Sigmoid colon (tissue), 7 donors: ENCODE results near the gene TNNI2. TPM values are rescaled to one million over a fixed set of nuclear protein-coding genes. Genes with fewer than 3 reads are reported as not detected.
A peak's percentile ranks its signal among the peaks of the same experiment; 100 is the strongest.

ENCODE experiments used
- DNase-seq: peaks from one replicate; pipeline ENCODE4 v3.0.0-alpha.2; 2019
- H3K27ac ChIP-seq, 4 donors: fragments of 200-600 bp; sonication (generic); one replicate each; pipeline ENCODE4 v1.5.1; 2016 to 2019; ENCODE audit warnings: mild to moderate bottlenecking in 1 of 4
- H3K27me3 ChIP-seq, 3 donors: fragments of 200-600 bp; sonication (generic); one replicate each; pipeline ENCODE4 v1.5.1; 2019; ENCODE audit warnings: mild to moderate bottlenecking in 1 of 3
- H3K36me3 ChIP-seq, 4 donors: fragments of 200-600 bp; sonication (generic); one replicate each; pipeline ENCODE4 v1.5.1; 2016 to 2019
- H3K4me1 ChIP-seq, 4 donors: fragments of 200-600 bp; sonication (generic); one replicate each; pipeline ENCODE4 v1.5.1; 2017 to 2019
- H3K4me3 ChIP-seq, 4 donors: fragments of 200-600 bp; sonication (generic); one replicate each; pipeline ENCODE4 v1.5.1; 2017 to 2019; ENCODE audit warnings: mild to moderate bottlenecking in 2 of 4, moderate library complexity in 1 of 4
- H3K9me3 ChIP-seq, 4 donors: fragments of 200-600 bp in 3 of 4; sonication (generic) in 3 of 4; one replicate each; pipeline versions ENCODE4 v1.5.1 to v1.6.1; 2013 to 2019
- EP300 ChIP-seq, 4 donors: sonication (generic); formaldehyde crosslinking; IDR thresholded peaks; one replicate each; pipeline ENCODE4 v1.6.1; 2017; ENCODE audit warnings: antibody characterized with exemption in 4 of 4
- POLR2A ChIP-seq, 2 donors: fragments of 450-650 bp; IDR thresholded peaks; one replicate each; pipeline ENCODE4 v1.6.1; 2016; ENCODE audit warnings: antibody characterized with exemption in 2 of 2, mild to moderate bottlenecking in 2 of 2, moderate library complexity in 2 of 2
- POLR2AphosphoS5 ChIP-seq, 4 donors: sonication (generic); formaldehyde crosslinking; IDR thresholded peaks; one replicate each; pipeline ENCODE4 v1.6.1; 2017; ENCODE audit warnings: antibody characterized with exemption in 4 of 4
- WGBS, 2 donors: extraction: QIAGEN DNeasy Blood & Tissue Kit; methylation state at CpG; one replicate each; pipeline ENCODE4 v1.1.7; 2013; 5-methylcytosine and 5-hydroxymethylcytosine counted together
- intact Hi-C: fragments of 100-400 bp; cut with DNase I; formaldehyde crosslinking; loops from one replicate; pipeline ENCODE4 v1.15.1; 2023
- polyA plus RNA-seq, 3 donors: library from polyadenylated mRNA; stranded (reverse); fragments of 200-250 nt; gene quantifications; one replicate each; pipeline ENCODE4 v1.2.3, GENCODE V29; 2013
- total RNA-seq, 4 donors: library from RNA; depleted of rRNA; stranded (reverse); fragments of >200 nt; gene quantifications; one replicate each; pipeline ENCODE4 v1.1.0, GENCODE V29; 2016
- TF ChIP-seq, protein P1 (sequence below), 4 experiments: fragments of 450-650 bp in 3 of 4; fragments of 200-600 bp in 1 of 4; IDR thresholded peaks; one replicate each; pipeline ENCODE4 v1.5.1; 2016 to 2019; ENCODE audit warnings: antibody characterized with exemption in 4 of 4, mild to moderate bottlenecking in 3 of 4, moderate library complexity in 2 of 4
- donor health status: healthy with polysubstance abuse.
- donor health status: Bipolar disorder and iron deficiency.
- donor health status: healthy.

Gene TNNI2
- total and polyA plus RNA-seq, 7 donors = 1.7 to 2.4 TPM; not detected in 5

- no peak for DNase-seq
- 88 to 91% methylated on average over 29 of the region's 29 CpGs for WGBS, 2 donors
- peaks cover 0 to 8% (median 6%) of the 10 kb centered on the region in 4 donors for H3K4me1 ChIP-seq
- no peaks in the 10 kb centered on the region for H3K36me3 ChIP-seq
- no peaks in the 10 kb centered on the region for H3K27me3 ChIP-seq
- intact Hi-C loops = no loop called here
- H3K27ac ChIP-seq = no peak overlapping the region
- H3K9me3 ChIP-seq = no peaks in the 10 kb centered on the region
- TF ChIP-seq EP300 (IDR thresholded peaks at IDR 0.05) (no peak), POLR2AphosphoS5 (IDR thresholded peaks at IDR 0.05) (no peak), POLR2A (IDR thresholded peaks at IDR 0.05) (no peak)
- TF ChIP-seq, protein P1, sequence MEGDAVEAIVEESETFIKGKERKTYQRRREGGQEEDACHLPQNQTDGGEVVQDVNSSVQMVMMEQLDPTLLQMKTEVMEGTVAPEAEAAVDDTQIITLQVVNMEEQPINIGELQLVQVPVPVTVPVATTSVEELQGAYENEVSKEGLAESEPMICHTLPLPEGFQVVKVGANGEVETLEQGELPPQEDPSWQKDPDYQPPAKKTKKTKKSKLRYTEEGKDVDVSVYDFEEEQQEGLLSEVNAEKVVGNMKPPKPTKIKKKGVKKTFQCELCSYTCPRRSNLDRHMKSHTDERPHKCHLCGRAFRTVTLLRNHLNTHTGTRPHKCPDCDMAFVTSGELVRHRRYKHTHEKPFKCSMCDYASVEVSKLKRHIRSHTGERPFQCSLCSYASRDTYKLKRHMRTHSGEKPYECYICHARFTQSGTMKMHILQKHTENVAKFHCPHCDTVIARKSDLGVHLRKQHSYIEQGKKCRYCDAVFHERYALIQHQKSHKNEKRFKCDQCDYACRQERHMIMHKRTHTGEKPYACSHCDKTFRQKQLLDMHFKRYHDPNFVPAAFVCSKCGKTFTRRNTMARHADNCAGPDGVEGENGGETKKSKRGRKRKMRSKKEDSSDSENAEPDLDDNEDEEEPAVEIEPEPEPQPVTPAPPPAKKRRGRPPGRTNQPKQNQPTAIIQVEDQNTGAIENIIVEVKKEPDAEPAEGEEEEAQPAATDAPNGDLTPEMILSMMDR (IDR thresholded peaks at IDR 0.05) = no peak
- no peak overlapping the region for H3K4me3 ChIP-seq
Observed at GRCh38 chr11:1842149-1843097, 3.6 kb downstream of the TNNI2 start.

- Histone ChIP-seq H3K27ac (no peak overlapping the region), H3K9me3 (no peaks in the 10 kb centered on the region), H3K27me3 (no peaks in the 10 kb centered on the region), H3K36me3 (no peaks in the 10 kb centered on the region), H3K4me1 (peaks cover 0 to 3% (median under 1%) of the 10 kb centered on the region in 4 donors), H3K4me3 (no peak overlapping the region)
- TF ChIP-seq, protein P1 (IDR thresholded peaks at IDR 0.05) = no peak
- no peak for TF ChIP-seq EP300 (IDR thresholded peaks at IDR 0.05)
- no peak for TF ChIP-seq POLR2A (IDR thresholded peaks at IDR 0.05)
- no peak for TF ChIP-seq POLR2AphosphoS5 (IDR thresholded peaks at IDR 0.05)
- no peak for DNase-seq
- intact Hi-C loops = no loop called here
- WGBS, 2 donors = 72 to 78% methylated on average over 11 of the region's 11 CpGs
Observed at GRCh38 chr11:1843098-1843473, 4.3 kb downstream of the TNNI2 start.

- Histone ChIP-seq H3K4me3 (no peak overlapping the region), H3K4me1 (no peaks in the 10 kb centered on the region), H3K27ac (peak overlapping the region in 1 of 4 donors; percentile 22), H3K27me3 (no peaks in the 10 kb centered on the region), H3K9me3 (no peaks in the 10 kb centered on the region), H3K36me3 (no peaks in the 10 kb centered on the region)
- no peak for TF ChIP-seq POLR2AphosphoS5 (IDR thresholded peaks at IDR 0.05)
- TF ChIP-seq POLR2A (IDR thresholded peaks at IDR 0.05) = no peak
- TF ChIP-seq, protein P1 (IDR thresholded peaks at IDR 0.05) = no peak
- TF ChIP-seq EP300 (IDR thresholded peaks at IDR 0.05) = no peak
- intact Hi-C loops = no loop called here
- 83 to 85% methylated on average over 8 of the region's 8 CpGs for WGBS, 2 donors
- DNase-seq = no peak
Observed at GRCh38 chr11:1843796-1844195, 5.0 kb downstream of the TNNI2 start.

DNA sequence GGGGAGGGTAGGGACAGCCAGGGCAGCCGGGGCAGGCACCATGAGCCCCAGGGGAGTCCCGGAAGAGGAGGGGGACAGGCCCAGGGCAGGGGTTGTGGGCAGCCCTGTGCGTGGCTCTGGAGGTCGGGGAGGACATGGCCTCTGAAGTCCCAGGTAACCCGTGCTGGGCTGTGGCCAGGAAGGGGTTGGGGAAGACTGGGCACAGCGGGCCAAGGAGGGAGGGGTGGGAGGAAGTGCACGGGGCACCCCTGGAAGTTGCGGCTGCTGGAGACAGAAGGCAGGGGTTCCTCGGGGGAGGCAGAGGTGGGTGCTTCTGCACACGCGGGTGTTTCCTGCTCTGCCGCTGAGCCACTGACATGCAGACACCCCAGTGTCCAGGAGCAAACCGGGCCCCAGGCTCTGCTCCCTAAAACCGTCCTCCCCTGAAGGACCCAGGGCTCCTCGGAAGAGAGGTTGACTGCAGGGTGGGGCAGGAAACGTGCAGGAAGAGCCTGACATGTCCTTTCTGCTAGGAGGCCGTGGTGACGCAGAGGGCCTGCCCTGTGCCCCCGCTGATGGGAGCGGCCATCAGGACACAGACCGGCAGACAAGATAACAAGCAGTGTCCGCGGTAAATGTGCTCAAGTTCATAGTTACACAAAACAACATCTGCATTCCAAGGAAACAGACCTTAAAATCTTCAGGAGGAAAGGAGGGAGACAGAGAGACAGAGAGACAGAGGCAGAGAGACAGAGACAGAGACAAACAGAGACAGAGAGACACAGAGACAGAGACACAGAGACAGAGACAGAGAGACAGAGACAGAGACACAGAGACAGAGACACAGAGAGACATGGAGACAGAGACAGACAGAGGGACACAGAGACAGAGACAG is 5.7 kb downstream of the TNNI2 start:
- H3K36me3 ChIP-seq = no peaks in the 10 kb centered on the region
- TF ChIP-seq, protein P1 (IDR thresholded peaks at IDR 0.05) = no peak
- no peak for TF ChIP-seq EP300 (IDR thresholded peaks at IDR 0.05)
- TF ChIP-seq POLR2AphosphoS5 (IDR thresholded peaks at IDR 0.05) = no peak
- TF ChIP-seq POLR2A (IDR thresholded peaks at IDR 0.05) = no peak
- DNase-seq = no peak
- peak overlapping the region in 1 of 4 donors; percentile 22 for H3K27ac ChIP-seq
- no peaks in the 10 kb centered on the region for H3K9me3 ChIP-seq
- H3K4me1 ChIP-seq = no peaks in the 10 kb centered on the region
- H3K27me3 ChIP-seq = no peaks in the 10 kb centered on the region
- H3K4me3 ChIP-seq = no peak overlapping the region
- WGBS, 2 donors = 23% methylated on average over 23 of the region's 23 CpGs
- intact Hi-C loops = no loop called here
